HFFc6 (cell line): ENCODE data around the gene GNA14. TPM values are rescaled to one million over a fixed set of nuclear protein-coding genes. Genes with fewer than 3 reads are reported as not detected.

Experiments used
- DNase-seq: peaks from one replicate; pipeline ENCODE4 v3.0.0-alpha.2; 2018
- H3K27ac Mint-ChIP-seq: 2 replicates; pipeline ENCODE4 v1.8.0; 2020; ENCODE audit warnings: mild to moderate bottlenecking, mixed read lengths
- H3K27me3 Mint-ChIP-seq: 2 replicates; pipeline ENCODE4 v1.8.0; 2021; ENCODE audit warnings: mild to moderate bottlenecking, moderate library complexity, mixed read lengths; ENCODE audit not compliant: insufficient read depth
- H3K36me3 Mint-ChIP-seq: 2 replicates; pipeline ENCODE4 v1.8.0; 2021; ENCODE audit warnings: low read depth, mixed read lengths
- H3K4me1 Mint-ChIP-seq: 2 replicates; pipeline ENCODE4 v1.8.0; 2020; ENCODE audit warnings: low read depth, mixed read lengths
- H3K4me3 Mint-ChIP-seq: 2 replicates; pipeline ENCODE4 v1.8.0; 2020; ENCODE audit warnings: mild to moderate bottlenecking, moderate library complexity, mixed read lengths
- H3K9me3 Mint-ChIP-seq: 2 replicates; pipeline ENCODE4 v1.8.0; 2020; ENCODE audit warnings: mild to moderate bottlenecking, mixed read lengths
- total RNA-seq, 6 experiments: library from RNA; stranded (reverse); fragmentation: NEBNext Ultra II Directional; extraction: Animal tissue kit (Norgen Biotek cat#: 25700); gene quantifications; 2 replicates in 1 of 6; 3 replicates in 5 of 6; pipeline ENCODE4 v1.2.3, GENCODE V29; 2021
- TF ChIP-seq, protein P1 (sequence below): fragments of 200-600 bp; sonication (generic); IDR thresholded peaks from 2 replicates; pipeline ENCODE4 v1.5.0; 2021; ENCODE audit warnings: antibody characterized with exemption, mild to moderate bottlenecking

Gene GNA14
- total RNA-seq, 6 experiments from 2014 or later, result not detected

DNA sequence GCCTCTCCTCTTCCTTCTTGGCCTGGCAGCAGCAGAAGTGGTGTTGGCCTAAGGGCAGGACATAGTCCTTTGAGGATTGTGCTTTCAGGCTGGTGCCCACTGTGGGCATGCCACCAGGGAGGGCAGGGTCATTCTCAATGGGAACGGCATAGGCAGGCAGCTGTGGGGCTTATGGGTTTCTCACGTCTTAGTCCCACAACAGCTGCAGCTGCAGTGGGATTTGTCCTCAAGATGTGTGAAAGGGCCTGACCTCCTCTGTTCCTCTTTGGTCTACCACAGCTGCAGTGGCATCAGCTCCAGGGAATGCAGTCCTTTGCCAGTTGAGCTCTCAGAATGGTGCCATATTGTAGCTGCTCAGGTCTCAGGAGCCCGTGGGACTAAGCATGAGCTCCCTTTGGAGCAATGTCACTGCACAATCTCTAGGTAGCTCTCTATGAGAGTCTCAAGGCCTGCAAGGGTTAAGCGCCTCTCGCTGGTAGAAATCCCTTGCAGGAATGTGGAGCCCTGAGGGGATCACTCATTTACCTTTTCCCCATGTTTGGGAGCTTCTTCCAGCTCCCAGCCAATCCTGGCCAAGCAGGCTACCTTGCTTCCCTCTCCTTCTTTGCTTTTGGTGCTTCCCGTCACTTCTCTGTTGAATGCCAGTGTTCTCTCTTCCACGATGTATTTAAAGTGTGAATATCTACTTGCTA lies 104.8 kb downstream of the GNA14 start:
- Mint-ChIP-seq H3K36me3 (peaks cover 8% of the 10 kb centered on the region; the same call in 1 of the 2 replicates), H3K4me3 (no peak overlapping the region), H3K9me3 (peaks cover 23% of the 10 kb centered on the region), H3K4me1 (no peaks in the 10 kb centered on the region), H3K27ac (no peak overlapping the region), H3K27me3 (no peaks in the 10 kb centered on the region; the same call in 1 of the 2 replicates)
- TF ChIP-seq, protein P1, sequence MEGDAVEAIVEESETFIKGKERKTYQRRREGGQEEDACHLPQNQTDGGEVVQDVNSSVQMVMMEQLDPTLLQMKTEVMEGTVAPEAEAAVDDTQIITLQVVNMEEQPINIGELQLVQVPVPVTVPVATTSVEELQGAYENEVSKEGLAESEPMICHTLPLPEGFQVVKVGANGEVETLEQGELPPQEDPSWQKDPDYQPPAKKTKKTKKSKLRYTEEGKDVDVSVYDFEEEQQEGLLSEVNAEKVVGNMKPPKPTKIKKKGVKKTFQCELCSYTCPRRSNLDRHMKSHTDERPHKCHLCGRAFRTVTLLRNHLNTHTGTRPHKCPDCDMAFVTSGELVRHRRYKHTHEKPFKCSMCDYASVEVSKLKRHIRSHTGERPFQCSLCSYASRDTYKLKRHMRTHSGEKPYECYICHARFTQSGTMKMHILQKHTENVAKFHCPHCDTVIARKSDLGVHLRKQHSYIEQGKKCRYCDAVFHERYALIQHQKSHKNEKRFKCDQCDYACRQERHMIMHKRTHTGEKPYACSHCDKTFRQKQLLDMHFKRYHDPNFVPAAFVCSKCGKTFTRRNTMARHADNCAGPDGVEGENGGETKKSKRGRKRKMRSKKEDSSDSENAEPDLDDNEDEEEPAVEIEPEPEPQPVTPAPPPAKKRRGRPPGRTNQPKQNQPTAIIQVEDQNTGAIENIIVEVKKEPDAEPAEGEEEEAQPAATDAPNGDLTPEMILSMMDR, result no peak
- no peak for DNase-seq

GRCh38 chr9:77541600-77541999 lies 106.5 kb downstream of the GNA14 start:
- no peak overlapping the region for H3K4me3 Mint-ChIP-seq
- H3K27me3 Mint-ChIP-seq, result no peaks in the 10 kb centered on the region
- H3K4me1 Mint-ChIP-seq, result no peaks in the 10 kb centered on the region

DNA sequence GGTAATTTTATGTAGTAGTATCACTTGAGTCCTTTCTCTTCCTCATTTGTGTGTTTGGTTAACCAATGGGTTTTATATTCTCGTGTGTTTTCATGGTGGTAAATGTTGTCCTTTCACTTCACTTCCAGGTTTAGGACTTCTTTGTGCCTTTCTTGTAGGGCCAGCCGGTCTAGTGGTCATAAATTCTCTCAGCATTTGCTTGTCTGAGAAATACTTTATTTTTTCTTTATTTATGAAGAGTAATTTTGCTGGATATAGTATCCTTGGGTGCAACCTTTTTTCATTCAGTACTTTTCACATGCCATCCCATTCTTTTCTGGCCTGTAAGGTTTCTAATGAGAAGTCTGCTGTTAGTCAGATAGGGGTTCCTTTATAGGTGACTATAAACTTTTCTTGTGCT lies 107.1 kb downstream of the GNA14 start:
- Mint-ChIP-seq H3K36me3 (peaks cover 8% of the 10 kb centered on the region; the same call in 1 of the 2 replicates), H3K4me3 (no peak overlapping the region), H3K4me1 (no peaks in the 10 kb centered on the region), H3K9me3 (peaks cover 23% of the 10 kb centered on the region), H3K27ac (no peak overlapping the region), H3K27me3 (no peaks in the 10 kb centered on the region)
- no peak for DNase-seq
- TF ChIP-seq, protein P1, result no peak

More at GRCh38 chr9:77541600-77541999, 106.5 kb downstream of the GNA14 start:
- H3K9me3 Mint-ChIP-seq, result peaks cover 23% of the 10 kb centered on the region
- peaks cover 8% of the 10 kb centered on the region; the same call in 1 of the 2 replicates for H3K36me3 Mint-ChIP-seq
- H3K27ac Mint-ChIP-seq, result no peak overlapping the region
- DNase-seq, result no peak
- TF ChIP-seq, protein P1, result no peak

DNA sequence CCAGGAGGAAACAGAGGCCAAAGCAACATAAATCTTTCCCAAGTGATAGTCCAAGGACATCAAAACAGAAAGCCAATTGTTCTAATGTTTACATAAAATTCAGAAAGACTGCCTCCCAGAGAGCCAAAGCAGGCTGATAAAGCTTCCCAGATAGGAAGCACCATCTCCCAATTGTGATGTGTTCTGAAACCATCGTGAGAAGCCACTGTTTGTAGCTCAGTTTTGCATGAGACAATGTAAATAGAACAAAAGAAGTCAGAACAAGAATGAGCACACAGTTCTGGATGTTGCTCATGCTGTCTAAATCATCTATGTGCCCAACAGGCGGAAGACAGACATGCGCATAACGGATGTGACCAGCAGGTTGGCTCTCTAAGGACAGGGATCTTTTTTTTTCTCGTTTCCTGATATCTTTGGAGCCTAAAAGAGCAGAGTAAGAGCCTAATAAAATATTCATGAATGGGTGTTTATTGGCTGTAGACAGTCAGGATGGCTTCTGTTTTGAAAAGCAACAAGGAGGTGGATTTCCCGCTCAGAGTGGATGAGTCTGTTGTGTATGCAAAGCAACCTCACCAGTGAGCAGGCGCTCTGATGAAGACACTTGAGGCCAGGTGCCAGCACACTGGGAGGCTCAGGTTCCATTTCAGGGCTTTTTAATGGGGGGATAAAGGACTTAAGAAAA lies 113.6 kb downstream of the GNA14 start:
- TF ChIP-seq, protein P1, result no peak
- Mint-ChIP-seq H3K36me3 (no peaks in the 10 kb centered on the region), H3K27ac (no peak overlapping the region), H3K27me3 (peaks cover 9% of the 10 kb centered on the region), H3K4me3 (no peak overlapping the region), H3K4me1 (no peaks in the 10 kb centered on the region), H3K9me3 (no peaks in the 10 kb centered on the region)
- no peak for DNase-seq

GRCh38 chr9:77533671-77534070 lies 114.5 kb downstream of the GNA14 start:
- no peak for DNase-seq
- TF ChIP-seq, protein P1, result no peak
- no peak overlapping the region for H3K27ac Mint-ChIP-seq
- H3K27me3 Mint-ChIP-seq, result peaks cover 12% of the 10 kb centered on the region
- no peaks in the 10 kb centered on the region for H3K36me3 Mint-ChIP-seq
- H3K9me3 Mint-ChIP-seq, result no peaks in the 10 kb centered on the region
- H3K4me1 Mint-ChIP-seq, result no peaks in the 10 kb centered on the region
- H3K4me3 Mint-ChIP-seq, result no peak overlapping the region
